GM12873 (cell line): Measurements from ENCODE around the gene LRRC74B.

ENCODE experiments used
- CTCF ChIP-seq: IDR thresholded peaks from 2 replicates; pipeline ENCODE4 v1.5.1; 2012; ENCODE audit warnings: low read depth, mild to moderate bottlenecking, moderate library complexity, low read length, control low read depth; ENCODE audit not compliant: insufficient read depth; ENCODE audit errors: missing control alignments

LRRC74B gene

GRCh38 chr22:21010426-21011113 lies 35.2 kb upstream of the LRRC74B start:
- TF ChIP-seq CTCF, result no peak

DNA sequence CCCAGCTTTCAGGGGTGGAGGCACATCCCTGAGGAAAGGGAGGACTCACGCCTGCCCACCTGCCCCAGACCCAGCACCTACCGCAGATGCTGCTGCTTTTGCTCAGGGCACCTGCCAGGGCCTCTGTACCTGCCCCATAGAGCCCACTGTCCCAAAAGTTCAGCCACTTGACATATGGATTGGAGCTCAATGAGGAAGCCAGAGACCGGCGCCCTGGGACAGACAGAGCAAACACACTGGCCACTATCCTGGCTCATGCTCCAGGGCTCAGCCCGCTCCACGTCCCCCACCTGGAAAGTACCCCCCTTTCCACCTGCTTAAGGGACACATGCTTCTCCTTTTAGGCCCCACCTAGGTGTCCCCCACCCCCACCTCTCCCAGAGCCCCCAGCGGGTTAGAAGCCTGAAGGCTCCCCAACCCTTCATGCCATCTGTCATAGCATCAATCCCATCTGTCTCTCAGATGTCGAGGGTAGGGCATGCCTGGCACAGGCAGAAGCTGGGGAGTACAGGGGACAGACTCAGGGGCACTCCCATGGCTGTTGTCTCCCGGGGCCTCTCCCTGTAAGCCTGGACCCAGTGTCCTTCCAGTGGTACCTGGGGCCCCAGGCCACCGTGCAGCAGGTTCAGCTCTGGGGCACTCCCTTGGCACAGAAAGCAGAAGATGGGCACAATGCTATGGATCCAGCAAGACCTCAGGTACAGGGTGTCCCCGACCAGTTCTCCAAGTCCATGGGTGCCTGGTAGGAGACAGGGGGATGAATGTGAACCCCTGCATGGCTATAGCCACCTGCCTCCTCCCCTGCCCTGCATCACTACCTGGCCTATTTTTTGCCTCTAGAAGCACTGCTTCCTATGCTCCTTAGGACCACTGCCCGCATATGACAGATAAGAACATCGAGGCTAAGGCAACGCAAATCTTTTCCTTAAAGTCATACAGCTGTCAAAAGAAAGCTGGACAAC lies 33.0 kb upstream of the LRRC74B start:
- no peak for TF ChIP-seq CTCF

GRCh38 chr22:21013657-21014201 lies 32.0 kb upstream of the LRRC74B start:
- TF ChIP-seq CTCF, result no peak

- no peak for TF ChIP-seq CTCF
These were observed 31.5 kb upstream of the LRRC74B start for GRCh38 chr22:21014202-21014725.

GRCh38 chr22:21014726-21015465 lies 30.9 kb upstream of the LRRC74B start, which contains the start of gene P2RX6:
Gene P2RX6 (plus strand): TSS chr22:21015165. CDS start chr22:21015175, 10 bp downstream.
- TF ChIP-seq CTCF, result no peak

- TF ChIP-seq CTCF, result no peak
These were observed 30.2 kb upstream of the LRRC74B start for GRCh38 chr22:21015466-21016006.
